GM12878 (cell line): ENCODE data around the gene AKAP13. TPM values are rescaled to one million over a fixed set of nuclear protein-coding genes. Genes with fewer than 3 reads are reported as not detected.
A peak's percentile ranks its signal among the peaks of the same experiment; 100 is the strongest.

Experiments used
- BCL11A ChIP-seq: IDR thresholded peaks from 2 replicates; pipeline ENCODE4 v1.6.1; 2011; ENCODE audit warnings: low read depth, low read length
- BCL3 ChIP-seq: IDR thresholded peaks from 2 replicates; pipeline ENCODE4 v1.6.1; 2011; ENCODE audit warnings: borderline replicate concordance, low read depth, mild to moderate bottlenecking, moderate library complexity, low read length; ENCODE audit not compliant: insufficient read depth, poor library complexity, severe bottlenecking
- BMI1 ChIP-seq: fragments of 450-650 bp; IDR thresholded peaks from 2 replicates; pipeline ENCODE4 v1.6.1; 2016; ENCODE audit warnings: mild to moderate bottlenecking, moderate library complexity, borderline replicate concordance
- CHD4 ChIP-seq: fragments of 200-600 bp; sonication (generic); IDR thresholded peaks from 2 replicates; pipeline ENCODE4 v1.6.1; 2016; ENCODE audit warnings: mild to moderate bottlenecking
- CREB1 ChIP-seq: IDR thresholded peaks from 2 replicates; pipeline ENCODE4 v1.6.1; 2012; ENCODE audit warnings: low read depth, mild to moderate bottlenecking, inconsistent platforms
- CTCF ChIP-seq, 3 experiments: IDR thresholded peaks in 2 of 3; conservative IDR thresholded peaks in 1 of 3; 2 replicates each; pipeline ENCODE4 v1.5.1; 2011; ENCODE audit warnings: low read depth in 3 of 3, low read length in 3 of 3, mild to moderate bottlenecking in 3 of 3, control low read depth in 2 of 3, moderate library complexity in 2 of 3, inconsistent platforms in 1 of 3, mixed read lengths in 1 of 3; ENCODE audit not compliant: control insufficient read depth in 2 of 3, insufficient read depth in 1 of 3; ENCODE audit errors: extremely low read depth in 1 of 3
- E4F1 ChIP-seq: fragments of 450-650 bp; IDR thresholded peaks from 2 replicates; pipeline ENCODE4 v1.6.1; 2018; ENCODE audit warnings: borderline replicate concordance, mild to moderate bottlenecking; ENCODE audit not compliant: partially characterized antibody
- EGR1 ChIP-seq, 2 experiments: IDR thresholded peaks; 1 replicate in 1 of 2; 2 replicates in 1 of 2; pipeline ENCODE4 v1.6.1; 2011 to 2012; ENCODE audit warnings: low read depth in 2 of 2, low read length in 2 of 2, borderline replicate concordance in 1 of 2, mild to moderate bottlenecking in 1 of 2, moderate library complexity in 1 of 2
- FOS ChIP-seq: IDR thresholded peaks from 3 replicates; pipeline ENCODE4 v1.6.1; 2011; ENCODE audit warnings: borderline replicate concordance; ENCODE audit not compliant: insufficient read length; ENCODE audit errors: extremely low read depth
- IKZF2 ChIP-seq, 2 experiments: fragments of 450-650 bp; IDR thresholded peaks; 2 replicates each; pipeline ENCODE4 v1.6.1; 2017; ENCODE audit warnings: mild to moderate bottlenecking in 2 of 2, moderate library complexity in 2 of 2
- JUNB ChIP-seq: IDR thresholded peaks from 2 replicates; pipeline ENCODE4 v1.6.1; 2016; ENCODE audit warnings: antibody characterized with exemption, mild to moderate bottlenecking
- KDM1A ChIP-seq: fragments of 200-600 bp; sonication (generic); IDR thresholded peaks from 2 replicates; pipeline ENCODE4 v1.6.1; 2016; ENCODE audit warnings: borderline replicate concordance
- MTA2 ChIP-seq: fragments of 450-650 bp; IDR thresholded peaks from 2 replicates; pipeline ENCODE4 v1.6.1; 2016; ENCODE audit warnings: low read depth, mild to moderate bottlenecking, moderate library complexity
- NFIC ChIP-seq: IDR thresholded peaks from 2 replicates; pipeline ENCODE4 v1.6.1; 2012; ENCODE audit warnings: low read depth, mild to moderate bottlenecking, inconsistent platforms, low read length, moderate library complexity
- RELA ChIP-seq: fragments of 450-650 bp; IDR thresholded peaks from 2 replicates; pipeline ENCODE4 v1.8.0; 2014; ENCODE audit warnings: borderline replicate concordance; ENCODE audit not compliant: partially characterized antibody
- SP1 ChIP-seq: IDR thresholded peaks from one replicate; pipeline ENCODE4 v1.6.1; 2011; ENCODE audit warnings: low read depth, low read length
- SUZ12 ChIP-seq: fragments of 200-600 bp; sonication (generic); IDR thresholded peaks from one replicate; pipeline ENCODE4 v1.6.1; 2018; ENCODE audit warnings: antibody characterized with exemption, mild to moderate bottlenecking; ENCODE audit not compliant: unreplicated experiment
- TCF3 ChIP-seq: IDR thresholded peaks from 2 replicates; pipeline ENCODE4 v1.6.1; 2012; ENCODE audit warnings: low read depth, mild to moderate bottlenecking, low read length, borderline replicate concordance; ENCODE audit not compliant: insufficient read depth
- ZBTB4 ChIP-seq: fragments of 450-650 bp; formaldehyde crosslinking; IDR thresholded peaks from 2 replicates; pipeline ENCODE4 v1.4.0; 2022; ENCODE audit warnings: mild to moderate bottlenecking, moderate library complexity
- ZNF622 ChIP-seq: fragments of 450-650 bp; IDR thresholded peaks from 2 replicates; pipeline ENCODE4 v1.6.1; 2017; ENCODE audit warnings: mild to moderate bottlenecking, inconsistent platforms
- polyA plus RNA-seq, 11 experiments: library from polyadenylated mRNA; depleted of rRNA in 4 of 11; unstranded in 6 of 11; stranded (reverse) in 5 of 11; fragments of >200 nt; fragmentation: Nextera tagmentation in 4 of 11; fragmentation: Illumina TruSeq in 1 of 11; extraction: Ambion mirVana in 4 of 11; extraction: Trizol in 1 of 11; gene quantifications; 1 replicate in 1 of 11; 2 replicates in 10 of 11; pipeline versions ENCODE4 v1.2.1 to v1.2.3, GENCODE V29; 2011 to 2016; ENCODE audit warnings: inconsistent platforms in 2 of 11, missing spikeins in 2 of 11, low read depth in 1 of 11
- total RNA-seq, 4 experiments: library from RNA; depleted of rRNA in 3 of 4; stranded (reverse); fragments of >200 nt in 3 of 4; fragmentation: Illumina TruSeq in 1 of 4; extraction: Trizol in 1 of 4; gene quantifications; 2 replicates each; pipeline versions ENCODE4 v1.2.1 to v1.2.3, GENCODE V29; 2013 to 2021

The AKAP13 gene
- total and polyA plus RNA-seq, 10 of the 15 experiments (the other 5 are each of a cell fraction or from before 2014, with no cell fraction given) = 14.4 to 74.9 (median 55.1) TPM

GRCh38 chr15:85412956-85413854 is 32.8 kb downstream of the AKAP13 start (continued):
- TF ChIP-seq BCL11A = peak; percentile 90
- TF ChIP-seq MTA2 = peak; percentile 86
- TF ChIP-seq ZNF622 = no peak
- TF ChIP-seq RELA = peak; percentile 56
- TF ChIP-seq KDM1A = no peak
- no peak for TF ChIP-seq ZBTB4 (CRISPR knock-in tag)
- TF ChIP-seq TCF3 = peak; percentile 82; the same call in 1 of the 2 replicates
- TF ChIP-seq BCL3 = peak; percentile 95
- no peak for TF ChIP-seq SUZ12
- no peak for TF ChIP-seq FOS
- TF ChIP-seq IKZF2 (IDR thresholded peaks at IDR 0.05) = peak; percentile 95
- TF ChIP-seq JUNB = peak; percentile 92
- TF ChIP-seq SP1 = peak; percentile 70
- peak; percentile 46 for TF ChIP-seq BMI1
- peak; percentile 83 for TF ChIP-seq NFIC
- TF ChIP-seq CHD4 = no peak
- TF ChIP-seq EGR1 (IDR thresholded peaks at IDR 0.05; ENCODE audit: borderline replicate concordance in 1 of 2, low read depth in 2 of 2, low read length in 2 of 2) = 0 out of 3 replicates have a peak, but pooled peaks of 1 of the 2 experiments have one; percentile 49
- TF ChIP-seq CREB1 = peak; percentile 82
- no peak for TF ChIP-seq E4F1
- peak in 2 of 3 experiments; percentile 6 to 29; a peak in 3 of 6 replicates for TF ChIP-seq CTCF (IDR thresholded peaks at IDR 0.05 in 2 of 3, conservative IDR thresholded peaks at IDR 0.05 in 1 of 3; ENCODE audit: control insufficient read depth in 2 of 3, extremely low read depth in 1 of 3, insufficient read depth in 1 of 3, low read depth in 3 of 3, low read length in 3 of 3)
